Sigmoid colon (tissue), 7 donors: Measurements from ENCODE around the gene SNX21. TPM values are rescaled to one million over a fixed set of nuclear protein-coding genes. Genes with fewer than 3 reads are reported as not detected.

ENCODE experiments used
- DNase-seq: peaks from one replicate; pipeline ENCODE4 v3.0.0-alpha.2; 2019
- H3K27ac ChIP-seq, 4 donors: fragments of 200-600 bp; sonication (generic); one replicate each; pipeline ENCODE4 v1.5.1; 2016 to 2019; ENCODE audit warnings: mild to moderate bottlenecking in 1 of 4
- H3K27me3 ChIP-seq, 3 donors: fragments of 200-600 bp; sonication (generic); one replicate each; pipeline ENCODE4 v1.5.1; 2019; ENCODE audit warnings: mild to moderate bottlenecking in 1 of 3
- H3K36me3 ChIP-seq, 4 donors: fragments of 200-600 bp; sonication (generic); one replicate each; pipeline ENCODE4 v1.5.1; 2016 to 2019
- H3K4me1 ChIP-seq, 4 donors: fragments of 200-600 bp; sonication (generic); one replicate each; pipeline ENCODE4 v1.5.1; 2017 to 2019
- H3K4me3 ChIP-seq, 4 donors: fragments of 200-600 bp; sonication (generic); one replicate each; pipeline ENCODE4 v1.5.1; 2017 to 2019; ENCODE audit warnings: mild to moderate bottlenecking in 2 of 4, moderate library complexity in 1 of 4
- H3K9me3 ChIP-seq, 4 donors: fragments of 200-600 bp in 3 of 4; sonication (generic) in 3 of 4; one replicate each; pipeline versions ENCODE4 v1.5.1 to v1.6.1; 2013 to 2019
- EP300 ChIP-seq, 4 donors: sonication (generic); formaldehyde crosslinking; IDR thresholded peaks; one replicate each; pipeline ENCODE4 v1.6.1; 2017; ENCODE audit warnings: antibody characterized with exemption in 4 of 4
- POLR2A ChIP-seq, 2 donors: fragments of 450-650 bp; IDR thresholded peaks; one replicate each; pipeline ENCODE4 v1.6.1; 2016; ENCODE audit warnings: antibody characterized with exemption in 2 of 2, mild to moderate bottlenecking in 2 of 2, moderate library complexity in 2 of 2
- POLR2AphosphoS5 ChIP-seq, 4 donors: sonication (generic); formaldehyde crosslinking; IDR thresholded peaks; one replicate each; pipeline ENCODE4 v1.6.1; 2017; ENCODE audit warnings: antibody characterized with exemption in 4 of 4
- WGBS, 2 donors: extraction: QIAGEN DNeasy Blood & Tissue Kit; methylation state at CpG; one replicate each; pipeline ENCODE4 v1.1.7; 2013; 5-methylcytosine and 5-hydroxymethylcytosine counted together
- intact Hi-C: fragments of 100-400 bp; cut with DNase I; formaldehyde crosslinking; loops from one replicate; pipeline ENCODE4 v1.15.1; 2023
- polyA plus RNA-seq, 3 donors: library from polyadenylated mRNA; stranded (reverse); fragments of 200-250 nt; gene quantifications; one replicate each; pipeline ENCODE4 v1.2.3, GENCODE V29; 2013
- total RNA-seq, 4 donors: library from RNA; depleted of rRNA; stranded (reverse); fragments of >200 nt; gene quantifications; one replicate each; pipeline ENCODE4 v1.1.0, GENCODE V29; 2016
- TF ChIP-seq, protein P1 (sequence below), 4 experiments: fragments of 450-650 bp in 3 of 4; fragments of 200-600 bp in 1 of 4; IDR thresholded peaks; one replicate each; pipeline ENCODE4 v1.5.1; 2016 to 2019; ENCODE audit warnings: antibody characterized with exemption in 4 of 4, mild to moderate bottlenecking in 3 of 4, moderate library complexity in 2 of 4
- donor health status: healthy with polysubstance abuse.
- donor health status: Bipolar disorder and iron deficiency.
- donor health status: healthy.

SNX21 gene
- total and polyA plus RNA-seq, 7 donors: 10.4 to 82.5 (median 46.7) TPM

DNA sequence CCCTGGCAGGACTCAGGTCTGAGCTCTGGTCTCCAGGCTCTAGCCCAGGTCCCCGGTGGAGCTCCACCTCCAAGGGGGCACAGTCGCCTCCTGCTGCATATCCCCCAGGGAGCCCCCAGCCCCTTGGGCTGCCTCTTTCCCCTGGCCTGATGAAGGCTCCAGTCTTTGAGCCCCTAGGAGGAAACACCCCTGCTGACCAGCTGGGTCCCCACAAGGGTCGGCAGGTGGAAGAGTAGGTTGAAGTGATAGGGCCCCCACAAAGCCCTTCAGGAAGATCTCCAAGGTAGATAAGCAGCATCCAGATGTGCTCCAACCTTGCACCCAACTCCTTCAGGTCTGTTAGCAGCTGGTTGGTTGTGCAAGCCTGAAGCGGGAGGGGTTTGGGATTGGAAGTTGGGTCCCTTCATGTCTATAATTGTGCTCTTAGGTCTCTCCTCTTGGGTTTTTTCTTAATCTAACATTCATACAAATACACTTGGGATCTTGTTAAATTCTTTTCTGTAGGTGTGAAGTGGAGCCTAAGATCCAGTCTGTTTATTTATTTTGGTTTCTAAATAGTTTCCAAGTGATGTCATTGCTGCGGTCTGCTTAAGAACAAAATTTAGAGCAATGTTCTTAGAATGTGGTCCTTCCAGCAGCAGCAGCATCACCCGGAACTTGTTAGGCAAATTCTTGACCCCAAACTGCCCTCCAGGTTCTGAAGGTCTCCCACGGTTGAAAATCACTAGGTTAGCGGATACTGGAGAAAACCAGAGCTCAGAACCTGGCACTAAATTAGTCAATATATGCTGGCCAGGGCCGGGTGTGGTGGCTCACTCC is 16.0 kb upstream of the SNX21 start:
- Histone ChIP-seq H3K36me3 (no peaks in the 10 kb centered on the region), H3K9me3 (no peaks in the 10 kb centered on the region), H3K27me3 (peaks cover 0 to 3% (median 0%) of the 10 kb centered on the region in 3 donors), H3K4me3 (no peak overlapping the region), H3K4me1 (peaks cover 0 to 20% (median 16%) of the 10 kb centered on the region in 4 donors), H3K27ac (peak overlapping the region in 2 of 4 donors; percentile 35 to 63)
- DNase-seq: no peak
- TF ChIP-seq, protein P1, sequence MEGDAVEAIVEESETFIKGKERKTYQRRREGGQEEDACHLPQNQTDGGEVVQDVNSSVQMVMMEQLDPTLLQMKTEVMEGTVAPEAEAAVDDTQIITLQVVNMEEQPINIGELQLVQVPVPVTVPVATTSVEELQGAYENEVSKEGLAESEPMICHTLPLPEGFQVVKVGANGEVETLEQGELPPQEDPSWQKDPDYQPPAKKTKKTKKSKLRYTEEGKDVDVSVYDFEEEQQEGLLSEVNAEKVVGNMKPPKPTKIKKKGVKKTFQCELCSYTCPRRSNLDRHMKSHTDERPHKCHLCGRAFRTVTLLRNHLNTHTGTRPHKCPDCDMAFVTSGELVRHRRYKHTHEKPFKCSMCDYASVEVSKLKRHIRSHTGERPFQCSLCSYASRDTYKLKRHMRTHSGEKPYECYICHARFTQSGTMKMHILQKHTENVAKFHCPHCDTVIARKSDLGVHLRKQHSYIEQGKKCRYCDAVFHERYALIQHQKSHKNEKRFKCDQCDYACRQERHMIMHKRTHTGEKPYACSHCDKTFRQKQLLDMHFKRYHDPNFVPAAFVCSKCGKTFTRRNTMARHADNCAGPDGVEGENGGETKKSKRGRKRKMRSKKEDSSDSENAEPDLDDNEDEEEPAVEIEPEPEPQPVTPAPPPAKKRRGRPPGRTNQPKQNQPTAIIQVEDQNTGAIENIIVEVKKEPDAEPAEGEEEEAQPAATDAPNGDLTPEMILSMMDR (IDR thresholded peaks at IDR 0.05): no peak
- TF ChIP-seq POLR2AphosphoS5 (IDR thresholded peaks at IDR 0.05) (no peak), POLR2A (IDR thresholded peaks at IDR 0.05) (no peak), EP300 (IDR thresholded peaks at IDR 0.05) (no peak)
- intact Hi-C loops: loop anchor here (10.0 kb wide), 1 partner anchor 117 kb away; the partner anchor contains the start of gene PCIF1
- 67 to 80% methylated on average over 9 of the region's 9 CpGs for whole genome bisulfite sequencing, 2 donors

DNA sequence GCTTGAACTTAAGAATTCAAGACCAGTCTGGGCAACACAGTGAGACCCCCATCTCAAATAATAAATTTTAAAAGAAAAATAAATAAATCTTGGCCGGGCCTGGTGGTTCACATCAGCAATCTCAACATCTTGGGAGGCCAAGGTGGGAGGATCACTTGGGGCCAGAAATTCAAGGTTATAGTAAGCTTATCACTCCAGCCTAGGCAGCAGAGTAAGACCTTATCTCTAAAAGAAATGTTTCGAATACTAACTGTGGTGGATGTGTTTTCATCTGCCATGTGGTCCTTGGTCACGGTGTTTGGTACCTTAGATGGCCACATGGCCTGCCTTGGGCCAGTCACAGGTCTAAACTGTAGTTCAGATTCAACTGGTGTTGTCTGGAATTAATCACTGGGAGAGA is 15.4 kb upstream of the SNX21 start:
- 90 to 92% methylated on average over 3 of the region's 3 CpGs for WGBS, 2 donors
- intact Hi-C loops: loop anchor here (10.0 kb wide), 1 partner anchor 117 kb away; the partner anchor contains the start of gene PCIF1
- peak overlapping the region in 2 of 4 donors; percentile 35 to 63 for H3K27ac ChIP-seq
- peaks cover 0 to 22% (median 14%) of the 10 kb centered on the region in 4 donors for H3K4me1 ChIP-seq
- TF ChIP-seq EP300 (IDR thresholded peaks at IDR 0.05) (no peak), POLR2A (IDR thresholded peaks at IDR 0.05) (no peak), POLR2AphosphoS5 (IDR thresholded peaks at IDR 0.05) (no peak)
- TF ChIP-seq, protein P1 (IDR thresholded peaks at IDR 0.05): no peak
- DNase-seq: no peak
- no peak overlapping the region for H3K4me3 ChIP-seq
- no peaks in the 10 kb centered on the region for H3K36me3 ChIP-seq
- no peaks in the 10 kb centered on the region for H3K9me3 ChIP-seq
- H3K27me3 ChIP-seq: peaks cover 0 to 7% (median 0%) of the 10 kb centered on the region in 3 donors

DNA sequence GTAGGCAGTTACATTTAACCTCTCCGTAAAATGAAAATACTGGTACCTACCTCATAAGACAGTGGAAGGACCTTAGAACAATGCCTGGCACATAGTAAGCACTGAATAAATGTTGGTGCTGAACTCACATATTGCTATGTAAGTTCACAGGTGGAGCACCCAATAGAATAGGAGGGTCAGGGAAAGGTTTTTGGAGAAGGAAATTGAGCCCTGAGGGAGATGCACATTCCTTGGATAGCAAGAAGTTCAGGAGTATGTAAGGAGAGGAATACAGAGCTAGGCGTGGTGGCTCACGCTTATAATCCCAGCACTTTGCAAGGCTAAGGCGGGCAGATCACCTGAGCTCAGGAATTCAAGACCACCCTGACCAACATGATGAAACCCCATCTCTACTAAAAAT is 14.1 kb upstream of the SNX21 start:
- TF ChIP-seq EP300 (IDR thresholded peaks at IDR 0.05) (no peak), POLR2A (IDR thresholded peaks at IDR 0.05) (no peak), POLR2AphosphoS5 (IDR thresholded peaks at IDR 0.05) (no peak)
- TF ChIP-seq, protein P1 (IDR thresholded peaks at IDR 0.05): no peak
- Histone ChIP-seq H3K27ac (no peak overlapping the region), H3K27me3 (peaks cover 0 to 12% (median 0%) of the 10 kb centered on the region in 3 donors), H3K36me3 (no peaks in the 10 kb centered on the region), H3K4me3 (no peak overlapping the region), H3K9me3 (no peaks in the 10 kb centered on the region), H3K4me1 (peaks cover 0 to 32% (median 24%) of the 10 kb centered on the region in 4 donors)
- intact Hi-C loops: loop anchor here (10.0 kb wide), 1 partner anchor 115 kb away; the partner anchor contains the start of gene PCIF1
- 96 to 98% methylated on average over 4 of the region's 4 CpGs for WGBS, 2 donors
- DNase-seq: no peak

DNA sequence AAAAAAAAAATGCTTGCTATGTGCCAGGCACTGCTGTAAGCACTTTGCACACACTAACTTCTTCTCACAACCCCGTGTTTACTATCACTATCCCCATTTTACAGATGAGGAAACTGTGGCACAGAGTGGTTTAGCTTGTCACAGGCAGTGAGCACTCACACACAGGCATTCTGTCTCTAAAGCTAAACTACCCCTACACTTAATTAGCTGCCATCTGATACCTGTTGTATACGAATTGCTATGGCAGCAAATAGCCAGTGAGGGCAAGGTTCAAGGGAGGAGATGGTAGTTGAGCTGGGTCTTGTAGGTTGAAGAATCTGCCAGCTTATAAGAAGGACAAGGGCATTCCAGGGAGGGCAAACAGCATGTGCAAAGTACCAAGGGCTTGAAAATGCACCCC is 11.7 kb upstream of the SNX21 start:
- TF ChIP-seq POLR2AphosphoS5 (IDR thresholded peaks at IDR 0.05): no peak
- TF ChIP-seq, protein P1 (IDR thresholded peaks at IDR 0.05): no peak
- no peak for TF ChIP-seq EP300 (IDR thresholded peaks at IDR 0.05)
- TF ChIP-seq POLR2A (IDR thresholded peaks at IDR 0.05): no peak
- H3K4me3 ChIP-seq: no peak overlapping the region
- intact Hi-C loops: no loop called here
- no peak for DNase-seq
- H3K4me1 ChIP-seq: peaks cover 0 to 45% (median 37%) of the 10 kb centered on the region in 4 donors
- 14 to 68% methylated on average over 2 of the region's 2 CpGs for WGBS, 2 donors
- H3K27me3 ChIP-seq: peaks cover 0 to 12% (median 0%) of the 10 kb centered on the region in 3 donors
- H3K9me3 ChIP-seq: no peaks in the 10 kb centered on the region
- H3K27ac ChIP-seq: no peak overlapping the region
- H3K36me3 ChIP-seq: no peaks in the 10 kb centered on the region
